Ovary (tissue), 3 donors: ENCODE measurements around the gene CNTN5.

Experiments
- CTCF ChIP-seq, 3 donors: fragments of 450-650 bp in 2 of 3; fragments of 200-600 bp in 1 of 3; IDR thresholded peaks; one replicate each; pipeline versions ENCODE4 v1.5.1 to v1.8.0; 2016 to 2022; ENCODE audit warnings: antibody characterized with exemption in 3 of 3, mild to moderate bottlenecking in 1 of 3
- EP300 ChIP-seq: sonication (generic); formaldehyde crosslinking; IDR thresholded peaks from one replicate; pipeline ENCODE4 v1.6.1; 2017; ENCODE audit warnings: antibody characterized with exemption
- POLR2A ChIP-seq: fragments of 450-650 bp; IDR thresholded peaks from one replicate; pipeline ENCODE4 v1.6.1; 2017; ENCODE audit warnings: antibody characterized with exemption, mild to moderate bottlenecking, moderate library complexity
- donor health status: DM: no; HTN: no; CAD: no.

- TF ChIP-seq CTCF (IDR thresholded peaks at IDR 0.05) (no peak), POLR2A (no peak), EP300 (no peak)
These were observed 612.2 kb downstream of the CNTN5 start for GRCh38 chr11:99632969-99633368.
